HUDEP-2 (cell line): ENCODE results near the gene CCDC122.
"Not testable (repeated sequence)": the region's sequence is repeated elsewhere in the genome, so short reads cannot be mapped to it uniquely, and the experiment has no call there.

Experiments used
- DNase-seq, 76 experiments: peaks; one replicate each; lab custom pipeline; 2025; ENCODE audit not compliant: unreplicated experiment in 76 of 76; lab: John Stamatoyannopoulos, UW

Gene CCDC122

GRCh38 chr13:43877766-43878165, 1.8 kb downstream of the CCDC122 start:
- no peak for DNase-seq

- DNase-seq = no peak
Measured at GRCh38 chr13:43877326-43877725, 2.2 kb downstream of the CCDC122 start.

GRCh38 chr13:43876366-43876765, 3.2 kb downstream of the CCDC122 start:
- DNase-seq = no peak

- DNase-seq = peak in 2 of 76 experiments; percentile 2 to 10
Measured at GRCh38 chr13:43874504-43875092, 4.9 kb downstream of the CCDC122 start.

GRCh38 chr13:43872181-43872580, 7.4 kb downstream of the CCDC122 start:
- DNase-seq = no peak

GRCh38 chr13:43865892-43866291, 13.6 kb downstream of the CCDC122 start:
- no peak for DNase-seq

- DNase-seq = no peak
Measured at GRCh38 chr13:43864921-43865320, 14.6 kb downstream of the CCDC122 start.

- DNase-seq = no peak
Measured at GRCh38 chr13:43861863-43862262, 17.7 kb downstream of the CCDC122 start.

- no peak for DNase-seq
Measured at GRCh38 chr13:43852923-43853404, 26.6 kb downstream of the CCDC122 start.

GRCh38 chr13:43850873-43851272, 28.7 kb downstream of the CCDC122 start:
- DNase-seq = no peak

GRCh38 chr13:43848001-43848649, 31.4 kb downstream of the CCDC122 start:
- no peak for DNase-seq

GRCh38 chr13:43846496-43847158, 32.9 kb downstream of the CCDC122 start:
- DNase-seq = no peak

- DNase-seq = peak in 32 of 76 experiments; percentile 0 to 69 (median 19)
Measured at GRCh38 chr13:43838909-43839308, 40.6 kb downstream of the CCDC122 start.

GRCh38 chr13:43835701-43836100, 43.8 kb downstream of the CCDC122 start:
- peak in 10 of 76 experiments; percentile 0 to 25 (median 4) for DNase-seq

- no peak for DNase-seq
Measured at GRCh38 chr13:43831088-43831487, 48.5 kb downstream of the CCDC122 start.

- no peak for DNase-seq
Measured at GRCh38 chr13:43830497-43830881, 49.1 kb downstream of the CCDC122 start.

GRCh38 chr13:43824656-43825055, 54.9 kb downstream of the CCDC122 start:
- DNase-seq = not testable (repeated sequence)

GRCh38 chr13:43822969-43823368, 56.6 kb downstream of the CCDC122 start:
- DNase-seq = peak in 1 of 76 experiments; percentile 14

- DNase-seq = no peak
Measured at GRCh38 chr13:43816401-43816889, 63.1 kb downstream of the CCDC122 start.

- no peak for DNase-seq
Measured at GRCh38 chr13:43815204-43815603, 64.3 kb downstream of the CCDC122 start.

GRCh38 chr13:43808676-43809075, 70.9 kb downstream of the CCDC122 start:
- DNase-seq = no peak

- no peak for DNase-seq
Measured at GRCh38 chr13:43805681-43806128, 73.8 kb downstream of the CCDC122 start.
